Esophagus muscularis mucosa (tissue), 3 donors: ENCODE data around the gene BTBD9.

Source experiments
- POLR2A ChIP-seq: fragments of 450-650 bp; IDR thresholded peaks from one replicate; pipeline ENCODE4 v1.6.1; 2017; ENCODE audit warnings: antibody characterized with exemption, moderate library complexity, mild to moderate bottlenecking, low read depth
- POLR2AphosphoS5 ChIP-seq, 2 donors: sonication (generic); formaldehyde crosslinking; IDR thresholded peaks; one replicate each; pipeline ENCODE4 v1.6.1; 2017; ENCODE audit warnings: antibody characterized with exemption in 2 of 2
- TF ChIP-seq, protein P1 (sequence below), 3 experiments: fragments of 200-600 bp in 2 of 3; fragments of 450-650 bp in 1 of 3; sonication (generic) in 2 of 3; IDR thresholded peaks; one replicate each; pipeline ENCODE4 v1.5.1; 2017 to 2019; ENCODE audit warnings: antibody characterized with exemption in 3 of 3, mild to moderate bottlenecking in 2 of 3, moderate library complexity in 1 of 3

DNA sequence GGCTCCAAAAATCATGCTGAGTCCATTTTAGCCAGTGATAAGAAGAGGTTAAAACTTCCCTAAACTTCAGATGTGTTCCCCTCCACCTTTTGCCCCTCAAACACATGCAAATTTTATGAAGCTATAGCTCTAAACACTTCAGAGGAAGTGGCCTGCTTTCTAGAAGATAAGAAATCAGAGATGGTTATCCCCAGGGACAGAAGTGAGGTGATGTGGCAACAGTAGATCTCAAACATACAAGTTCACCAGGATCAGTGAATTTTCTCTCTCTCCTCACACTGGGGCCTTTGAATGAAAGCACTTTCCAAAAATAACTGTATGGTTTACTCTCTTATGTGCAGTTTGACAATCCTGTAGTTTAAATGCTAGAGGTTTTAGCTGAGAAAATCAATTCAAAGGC is 332.0 kb downstream of the BTBD9 start:
- TF ChIP-seq, protein P1, sequence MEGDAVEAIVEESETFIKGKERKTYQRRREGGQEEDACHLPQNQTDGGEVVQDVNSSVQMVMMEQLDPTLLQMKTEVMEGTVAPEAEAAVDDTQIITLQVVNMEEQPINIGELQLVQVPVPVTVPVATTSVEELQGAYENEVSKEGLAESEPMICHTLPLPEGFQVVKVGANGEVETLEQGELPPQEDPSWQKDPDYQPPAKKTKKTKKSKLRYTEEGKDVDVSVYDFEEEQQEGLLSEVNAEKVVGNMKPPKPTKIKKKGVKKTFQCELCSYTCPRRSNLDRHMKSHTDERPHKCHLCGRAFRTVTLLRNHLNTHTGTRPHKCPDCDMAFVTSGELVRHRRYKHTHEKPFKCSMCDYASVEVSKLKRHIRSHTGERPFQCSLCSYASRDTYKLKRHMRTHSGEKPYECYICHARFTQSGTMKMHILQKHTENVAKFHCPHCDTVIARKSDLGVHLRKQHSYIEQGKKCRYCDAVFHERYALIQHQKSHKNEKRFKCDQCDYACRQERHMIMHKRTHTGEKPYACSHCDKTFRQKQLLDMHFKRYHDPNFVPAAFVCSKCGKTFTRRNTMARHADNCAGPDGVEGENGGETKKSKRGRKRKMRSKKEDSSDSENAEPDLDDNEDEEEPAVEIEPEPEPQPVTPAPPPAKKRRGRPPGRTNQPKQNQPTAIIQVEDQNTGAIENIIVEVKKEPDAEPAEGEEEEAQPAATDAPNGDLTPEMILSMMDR (IDR thresholded peaks at IDR 0.05), result no peak
- TF ChIP-seq POLR2A (no peak), POLR2AphosphoS5 (IDR thresholded peaks at IDR 0.05) (no peak)
